ENCODE measurements around the gene CTNNA3. TPM values are rescaled to one million over a fixed set of nuclear protein-coding genes. Genes with fewer than 3 reads are reported as not detected.

CTNNA3 gene
- total and polyA plus RNA-seq, 2 of the 4 experiments (the other 2 are of a cell fraction) = 0.19 to 0.90 TPM

DNA sequence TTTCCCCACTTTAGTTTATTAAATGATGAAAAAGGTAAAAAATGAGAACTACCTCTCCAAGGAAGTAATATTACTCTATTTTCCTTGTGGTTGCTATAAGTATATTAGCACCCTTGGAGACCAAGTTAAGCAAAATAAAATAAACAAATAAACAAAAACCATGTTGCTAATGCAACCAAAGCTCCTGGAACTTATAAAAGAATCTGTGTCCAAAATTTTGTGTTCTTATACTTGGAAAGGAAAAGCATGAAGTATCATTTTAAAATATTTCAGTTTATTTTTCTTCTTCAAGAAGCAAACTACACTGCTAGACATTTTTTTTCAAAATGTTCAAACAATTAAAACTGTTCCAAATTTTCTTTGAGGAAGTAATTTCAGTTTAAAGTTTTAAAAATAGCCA is 1212.0 kb downstream of the CTNNA3 start:
- no peaks in the 10 kb centered on the region for H4K20me1 ChIP-seq (ENCODE audit: insufficient read depth, low read length)
- dilution Hi-C loops (cut with HindIII; ENCODE audit: low sequenced_read_pairs, unreplicated experiment) = no loop called here
- no peak overlapping the region for H3K18ac ChIP-seq (ENCODE audit: low read depth, low read length)
- H3K9ac ChIP-seq (ENCODE audit: low read depth, low read length) = no peak overlapping the region
- H3K27me3 ChIP-seq (ENCODE audit: control insufficient read depth, insufficient read depth, low read length) = no peaks in the 10 kb centered on the region
- no peak overlapping the region for H3K27ac ChIP-seq (ENCODE audit: insufficient read depth, low read length)
- no peak for TF ChIP-seq MAFK (IDR thresholded peaks at IDR 0.05; ENCODE audit: low read depth, low read length)
- no peak for TF ChIP-seq RCOR1 (IDR thresholded peaks at IDR 0.05; ENCODE audit: insufficient replicate concordance, low read length)
- no peak for TF ChIP-seq NFE2L2 (IDR thresholded peaks at IDR 0.05; ENCODE audit: low read depth, low read length)
- TF ChIP-seq BHLHE40 (IDR thresholded peaks at IDR 0.05; ENCODE audit: low read depth, low read length) = no peak
- TF ChIP-seq POLR2A (IDR thresholded peaks at IDR 0.05; ENCODE audit: low read depth, low read length) = no peak
- DNase-seq (no peak), ATAC-seq (ENCODE audit: low read depth) (no peak)
- peaks cover 3% of the 10 kb centered on the region for H3K9me3 ChIP-seq (ENCODE audit: control insufficient read depth, insufficient read depth, low read length)
- no peak overlapping the region for H3K4me2 ChIP-seq (ENCODE audit: low read depth, low read length)
- H3K36me3 ChIP-seq (ENCODE audit: control insufficient read depth, insufficient read depth, low read length) = no peaks in the 10 kb centered on the region
- no peak overlapping the region for H4K5ac ChIP-seq (ENCODE audit: low read depth, low read length)
- intact Hi-C loops (cut with micrococcal nuclease) = no loop called here
- H2BK120ac ChIP-seq (ENCODE audit: low read depth, low read length) = no peak overlapping the region
- H2AK9ac ChIP-seq (replicated peaks; ENCODE audit: low read depth, low read length, poor library complexity) = no peak overlapping the region
- no peak overlapping the region for H4K8ac ChIP-seq (ENCODE audit: low read depth in 2 of 2, low read length in 2 of 2)
- no peaks in the 10 kb centered on the region for H3K79me1 ChIP-seq (ENCODE audit: low read depth in 1 of 2, low read length in 2 of 2)
- in situ Hi-C loops (cut with MboI; ENCODE audit: low sequenced_read_pairs) = no loop called here
- H3K4ac ChIP-seq (ENCODE audit: low read depth, low read length) = no peak overlapping the region
- POLR2A ChIA-PET (ENCODE audit: unreplicated experiment) = no interaction called here
- no peaks in the 10 kb centered on the region for H3K4me1 ChIP-seq (ENCODE audit: control insufficient read depth, insufficient read depth, low read length)
- no TSS peak for BruUV-seq (replicated peaks)
- H3K14ac ChIP-seq (replicated peaks; ENCODE audit: low read depth, low read length) = no peak overlapping the region
- H2BK15ac ChIP-seq (ENCODE audit: low read depth, low read length) = no peak overlapping the region
- H2AK5ac ChIP-seq (ENCODE audit: low read depth, low read length) = no peak overlapping the region
- no peaks in the 10 kb centered on the region for H3K9me1 ChIP-seq (ENCODE audit: insufficient read depth, low read length)
- no peak overlapping the region for H3K4me3 ChIP-seq (ENCODE audit: insufficient read depth, low read depth, low read length)
- no peak overlapping the region for H2BK20ac ChIP-seq (ENCODE audit: low read depth, low read length)
- CTCF ChIA-PET = no interaction called here
- no peak overlapping the region for H2AFZ ChIP-seq (replicated peaks; ENCODE audit: low read length, poor library complexity)
- no peak overlapping the region for H3K23ac ChIP-seq (ENCODE audit: low read depth, low read length)
- H3K56ac ChIP-seq (ENCODE audit: extremely low read depth, insufficient read depth, low read length) = no peak overlapping the region
- H2BK5ac ChIP-seq (ENCODE audit: low read depth, low read length, poor library complexity, severe bottlenecking) = no peak overlapping the region
- H4K91ac ChIP-seq (ENCODE audit: insufficient read depth, low read depth, low read length) = no peak overlapping the region
